WTC11 (cell line): ENCODE results near the gene HECTD3. TPM values are rescaled to one million over a fixed set of nuclear protein-coding genes. Genes with fewer than 3 reads are reported as not detected.

ENCODE experiments used
- ATAC-seq: fragments of 200-7000 bp; cut with Tn5 transposase; 2 replicates; pipeline ENCODE4 v1.10.0; 2021; ENCODE audit warnings: mild to moderate bottlenecking, moderate library complexity
- CTCF ChIA-PET: fragments of 300-600 bp; sonication (Branson Sonifier 250); formaldehyde crosslinking; loops from one replicate; lab custom pipeline; 2021; ENCODE audit warnings: antibody characterized with exemption; lab: Charles Lee
- POLR2A ChIA-PET: fragments of 350-600 bp; sonication (Branson Sonifier 250); formaldehyde crosslinking; loops from one replicate; lab custom pipeline; 2021; ENCODE audit warnings: antibody characterized with exemption; lab: Charles Lee
- DNase-seq: peaks from one replicate; pipeline ENCODE4 v3.0.0; 2021; ENCODE audit warnings: low spot score
- H3K27ac Mint-ChIP-seq: 2 replicates; pipeline ENCODE4 v1.8.0; 2021; ENCODE audit warnings: mixed read lengths
- H3K27me3 Mint-ChIP-seq: 2 replicates; pipeline ENCODE4 v1.8.0; 2021; ENCODE audit warnings: low read depth, mild to moderate bottlenecking, moderate library complexity, mixed read lengths
- H3K36me3 Mint-ChIP-seq: 2 replicates; pipeline ENCODE4 v1.8.0; 2021; ENCODE audit warnings: mixed read lengths
- H3K4me1 Mint-ChIP-seq: 2 replicates; pipeline ENCODE4 v1.8.0; 2022; ENCODE audit warnings: mixed read lengths
- H3K4me3 Mint-ChIP-seq: 2 replicates; pipeline ENCODE4 v1.8.0; 2021; ENCODE audit warnings: mild to moderate bottlenecking, moderate library complexity, mixed read lengths
- H3K9me3 Mint-ChIP-seq: 2 replicates; pipeline ENCODE4 v1.8.0; 2021; ENCODE audit warnings: mixed read lengths
- ETV6 ChIP-seq: sonication (generic); formaldehyde crosslinking; IDR thresholded peaks from 2 replicates; pipeline ENCODE4 v1.8.1; 2022; ENCODE audit warnings: mild to moderate bottlenecking, missing genetic modification reagents
- FOXP1 ChIP-seq: sonication (generic); formaldehyde crosslinking; IDR thresholded peaks from 2 replicates; pipeline ENCODE4 v1.8.0; 2022; ENCODE audit warnings: missing genetic modification reagents, mild to moderate bottlenecking, moderate library complexity, borderline replicate concordance
- GABPB1 ChIP-seq: sonication (generic); formaldehyde crosslinking; IDR thresholded peaks from 2 replicates; pipeline ENCODE4 v1.8.1; 2023; ENCODE audit warnings: mild to moderate bottlenecking, missing genetic modification reagents
- GRHL2 ChIP-seq: fragments of 250-450 bp; sonication (Bioruptor Pico); IDR thresholded peaks from 2 replicates; pipeline ENCODE4 v1.8.0; 2022; ENCODE audit warnings: mild to moderate bottlenecking, moderate library complexity; ENCODE audit not compliant: insufficient replicate concordance, severe bottlenecking
- GTF2I ChIP-seq: fragments of 250-450 bp; sonication (Bioruptor Pico); conservative IDR thresholded peaks from 2 replicates; pipeline ENCODE4 v1.4.0; 2021; ENCODE audit warnings: mild to moderate bottlenecking
- HMGA2 ChIP-seq: fragments of 250-450 bp; sonication (Bioruptor Pico); IDR thresholded peaks from 2 replicates; pipeline ENCODE4 v1.4.0; 2021; ENCODE audit warnings: mild to moderate bottlenecking, moderate library complexity
- NR1H2 ChIP-seq: sonication (generic); formaldehyde crosslinking; IDR thresholded peaks from 2 replicates; pipeline ENCODE4 v1.9.0; 2021; ENCODE audit warnings: mild to moderate bottlenecking, moderate library complexity, missing genetic modification reagents
- NR2C2 ChIP-seq: sonication (generic); formaldehyde crosslinking; IDR thresholded peaks from 2 replicates; pipeline ENCODE4 v1.8.0; 2022; ENCODE audit warnings: mild to moderate bottlenecking, missing genetic modification reagents
- RELA ChIP-seq: sonication (generic); formaldehyde crosslinking; IDR thresholded peaks from 2 replicates; pipeline ENCODE4 v1.8.1; 2022; ENCODE audit warnings: missing genetic modification reagents, mild to moderate bottlenecking, borderline replicate concordance
- ZBTB21 ChIP-seq: sonication (generic); formaldehyde crosslinking; IDR thresholded peaks from 2 replicates; pipeline ENCODE4 v1.8.1; 2023; ENCODE audit warnings: mild to moderate bottlenecking, missing genetic modification reagents, borderline replicate concordance
- ZNF416 ChIP-seq: fragments of 250-450 bp; sonication (Bioruptor Pico); IDR thresholded peaks from 2 replicates; pipeline ENCODE4 v1.9.0; 2021; ENCODE audit warnings: mild to moderate bottlenecking, inconsistent platforms
- ZNF423 ChIP-seq: fragments of 250-450 bp; sonication (Bioruptor Pico); IDR thresholded peaks from 2 replicates; pipeline ENCODE4 v2.1.2; 2022; ENCODE audit warnings: mild to moderate bottlenecking, moderate library complexity
- ZNF671 ChIP-seq: fragments of 250-450 bp; sonication (Bioruptor Pico); IDR thresholded peaks from 2 replicates; pipeline ENCODE4 v1.8.0; 2021; ENCODE audit warnings: mild to moderate bottlenecking
- total RNA-seq: library from RNA; stranded (reverse); gene quantifications from 3 replicates; pipeline ENCODE4 v1.2.3, GENCODE V29; 2021
- TF ChIP-seq, protein P1 (sequence below): sonication (generic); formaldehyde crosslinking; IDR thresholded peaks from 2 replicates; pipeline ENCODE4 v1.8.1; 2023; ENCODE audit warnings: mild to moderate bottlenecking, missing genetic modification reagents, moderate library complexity
- TF ChIP-seq, protein P2 (sequence below): sonication (generic); formaldehyde crosslinking; IDR thresholded peaks from 2 replicates; pipeline ENCODE4 v1.8.1; 2023; ENCODE audit warnings: mild to moderate bottlenecking, missing genetic modification reagents, borderline replicate concordance
- TF ChIP-seq, protein P3 (sequence below): sonication (generic); formaldehyde crosslinking; IDR thresholded peaks from 2 replicates; pipeline ENCODE4 v1.8.0; 2022; ENCODE audit warnings: mild to moderate bottlenecking, missing genetic modification reagents
- TF ChIP-seq, protein P4 (sequence below): fragments of 250-450 bp; sonication (Bioruptor Pico); IDR thresholded peaks from 2 replicates; pipeline ENCODE4 v1.9.0; 2021; ENCODE audit warnings: mild to moderate bottlenecking
- TF ChIP-seq, protein P5 (sequence below): sonication (generic); formaldehyde crosslinking; IDR thresholded peaks from 2 replicates; pipeline ENCODE4 v1.8.0; 2023; ENCODE audit warnings: missing genetic modification reagents, mild to moderate bottlenecking, borderline replicate concordance

HECTD3 gene
- total RNA-seq, 1 experiment from 2014 or later, result 39.5 TPM

DNA sequence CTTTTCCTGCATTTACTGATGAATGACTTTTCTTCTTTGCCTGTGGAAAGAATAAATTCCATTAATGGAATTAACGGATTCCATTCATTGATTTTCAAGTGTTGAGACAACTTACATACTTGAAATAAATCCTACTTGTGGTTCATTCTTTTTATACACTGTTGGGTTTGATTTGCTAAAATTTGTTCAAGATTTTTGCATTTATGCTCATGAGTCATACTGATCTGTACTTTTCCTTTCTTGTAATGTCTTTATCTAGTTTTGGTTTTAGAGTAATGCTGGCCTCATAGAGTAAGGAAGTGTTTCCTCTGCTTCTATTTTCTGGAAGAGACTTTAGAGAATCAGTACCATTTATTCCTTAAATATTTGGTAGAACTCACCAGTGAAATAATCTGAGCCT lies 15.3 kb upstream of the HECTD3 start:
- no peaks in the 10 kb centered on the region for H3K4me1 Mint-ChIP-seq
- H3K36me3 Mint-ChIP-seq, result no peaks in the 10 kb centered on the region
- POLR2A ChIA-PET, result no interaction called here
- H3K9me3 Mint-ChIP-seq, result peaks cover 13% of the 10 kb centered on the region; the same call in 1 of the 2 replicates
- H3K27ac Mint-ChIP-seq, result no peak overlapping the region
- CTCF ChIA-PET, result interaction anchor here (0.6 kb wide), 1 partner anchor 26 kb away, joined by 3 read pairs; no protein-coding TSS in a partner anchor
- no peaks in the 10 kb centered on the region; the same call in 1 of the 2 replicates for H3K27me3 Mint-ChIP-seq
- DNase-seq (no peak), ATAC-seq (no peak)
- no peak overlapping the region for H3K4me3 Mint-ChIP-seq
- TF ChIP-seq, protein P1, sequence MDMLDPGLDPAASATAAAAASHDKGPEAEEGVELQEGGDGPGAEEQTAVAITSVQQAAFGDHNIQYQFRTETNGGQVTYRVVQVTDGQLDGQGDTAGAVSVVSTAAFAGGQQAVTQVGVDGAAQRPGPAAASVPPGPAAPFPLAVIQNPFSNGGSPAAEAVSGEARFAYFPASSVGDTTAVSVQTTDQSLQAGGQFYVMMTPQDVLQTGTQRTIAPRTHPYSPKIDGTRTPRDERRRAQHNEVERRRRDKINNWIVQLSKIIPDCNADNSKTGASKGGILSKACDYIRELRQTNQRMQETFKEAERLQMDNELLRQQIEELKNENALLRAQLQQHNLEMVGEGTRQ (CRISPR knock-in tag), result no peak
- TF ChIP-seq GABPB1 (CRISPR knock-in tag) (no peak), ZNF671 (CRISPR knock-in tag) (no peak), GRHL2 (CRISPR knock-in tag) (no peak), ZNF423 (CRISPR knock-in tag) (no peak)

DNA sequence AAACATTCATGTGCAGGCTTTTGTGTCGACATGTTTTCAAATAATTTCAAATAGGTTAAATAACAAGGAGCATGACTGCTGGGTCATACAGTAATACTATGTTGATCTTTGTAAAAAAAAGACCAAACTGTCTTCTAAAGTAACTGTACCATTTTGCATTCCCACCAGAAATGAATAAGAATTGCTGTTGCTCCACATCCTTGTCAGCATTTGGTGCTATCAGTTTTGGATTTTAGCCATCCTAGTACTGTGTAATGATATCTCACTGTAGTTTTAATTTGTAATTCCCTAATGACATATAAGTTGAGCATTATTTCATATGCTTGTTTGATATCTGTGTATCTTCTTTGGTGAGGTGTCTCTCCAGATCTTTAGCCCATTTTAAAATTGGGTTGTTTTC lies 12.5 kb upstream of the HECTD3 start:
- H3K36me3 Mint-ChIP-seq, result no peaks in the 10 kb centered on the region
- POLR2A ChIA-PET, result no interaction called here
- TF ChIP-seq ETV6 (CRISPR knock-in tag), result no peak
- TF ChIP-seq GTF2I (CRISPR knock-in tag), result no peak
- TF ChIP-seq, protein P2, sequence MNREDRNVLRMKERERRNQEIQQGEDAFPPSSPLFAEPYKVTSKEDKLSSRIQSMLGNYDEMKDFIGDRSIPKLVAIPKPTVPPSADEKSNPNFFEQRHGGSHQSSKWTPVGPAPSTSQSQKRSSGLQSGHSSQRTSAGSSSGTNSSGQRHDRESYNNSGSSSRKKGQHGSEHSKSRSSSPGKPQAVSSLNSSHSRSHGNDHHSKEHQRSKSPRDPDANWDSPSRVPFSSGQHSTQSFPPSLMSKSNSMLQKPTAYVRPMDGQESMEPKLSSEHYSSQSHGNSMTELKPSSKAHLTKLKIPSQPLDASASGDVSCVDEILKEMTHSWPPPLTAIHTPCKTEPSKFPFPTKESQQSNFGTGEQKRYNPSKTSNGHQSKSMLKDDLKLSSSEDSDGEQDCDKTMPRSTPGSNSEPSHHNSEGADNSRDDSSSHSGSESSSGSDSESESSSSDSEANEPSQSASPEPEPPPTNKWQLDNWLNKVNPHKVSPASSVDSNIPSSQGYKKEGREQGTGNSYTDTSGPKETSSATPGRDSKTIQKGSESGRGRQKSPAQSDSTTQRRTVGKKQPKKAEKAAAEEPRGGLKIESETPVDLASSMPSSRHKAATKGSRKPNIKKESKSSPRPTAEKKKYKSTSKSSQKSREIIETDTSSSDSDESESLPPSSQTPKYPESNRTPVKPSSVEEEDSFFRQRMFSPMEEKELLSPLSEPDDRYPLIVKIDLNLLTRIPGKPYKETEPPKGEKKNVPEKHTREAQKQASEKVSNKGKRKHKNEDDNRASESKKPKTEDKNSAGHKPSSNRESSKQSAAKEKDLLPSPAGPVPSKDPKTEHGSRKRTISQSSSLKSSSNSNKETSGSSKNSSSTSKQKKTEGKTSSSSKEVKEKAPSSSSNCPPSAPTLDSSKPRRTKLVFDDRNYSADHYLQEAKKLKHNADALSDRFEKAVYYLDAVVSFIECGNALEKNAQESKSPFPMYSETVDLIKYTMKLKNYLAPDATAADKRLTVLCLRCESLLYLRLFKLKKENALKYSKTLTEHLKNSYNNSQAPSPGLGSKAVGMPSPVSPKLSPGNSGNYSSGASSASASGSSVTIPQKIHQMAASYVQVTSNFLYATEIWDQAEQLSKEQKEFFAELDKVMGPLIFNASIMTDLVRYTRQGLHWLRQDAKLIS (CRISPR knock-in tag), result no peak
- TF ChIP-seq, protein P1 (CRISPR knock-in tag), result no peak
- no peak for TF ChIP-seq ZNF416 (CRISPR knock-in tag)
- TF ChIP-seq, protein P3, sequence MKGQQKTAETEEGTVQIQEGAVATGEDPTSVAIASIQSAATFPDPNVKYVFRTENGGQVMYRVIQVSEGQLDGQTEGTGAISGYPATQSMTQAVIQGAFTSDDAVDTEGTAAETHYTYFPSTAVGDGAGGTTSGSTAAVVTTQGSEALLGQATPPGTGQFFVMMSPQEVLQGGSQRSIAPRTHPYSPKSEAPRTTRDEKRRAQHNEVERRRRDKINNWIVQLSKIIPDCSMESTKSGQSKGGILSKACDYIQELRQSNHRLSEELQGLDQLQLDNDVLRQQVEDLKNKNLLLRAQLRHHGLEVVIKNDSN (CRISPR knock-in tag), result no peak
- TF ChIP-seq NR1H2 (CRISPR knock-in tag), result no peak
- no peak for TF ChIP-seq RELA
- TF ChIP-seq ZBTB21 (CRISPR knock-in tag), result no peak
- TF ChIP-seq FOXP1 (CRISPR knock-in tag), result no peak
- TF ChIP-seq, all 79 proteins: peak for 0
- ATAC-seq (no peak), DNase-seq (no peak)
- CTCF ChIA-PET, result no interaction called here
- H3K27me3 Mint-ChIP-seq, result no peaks in the 10 kb centered on the region; the same call in 1 of the 2 replicates
- H3K27ac Mint-ChIP-seq, result no peak overlapping the region
- no peak overlapping the region for H3K4me3 Mint-ChIP-seq
- peaks cover 13% of the 10 kb centered on the region; the same call in 1 of the 2 replicates for H3K9me3 Mint-ChIP-seq
- H3K4me1 Mint-ChIP-seq, result no peaks in the 10 kb centered on the region

DNA sequence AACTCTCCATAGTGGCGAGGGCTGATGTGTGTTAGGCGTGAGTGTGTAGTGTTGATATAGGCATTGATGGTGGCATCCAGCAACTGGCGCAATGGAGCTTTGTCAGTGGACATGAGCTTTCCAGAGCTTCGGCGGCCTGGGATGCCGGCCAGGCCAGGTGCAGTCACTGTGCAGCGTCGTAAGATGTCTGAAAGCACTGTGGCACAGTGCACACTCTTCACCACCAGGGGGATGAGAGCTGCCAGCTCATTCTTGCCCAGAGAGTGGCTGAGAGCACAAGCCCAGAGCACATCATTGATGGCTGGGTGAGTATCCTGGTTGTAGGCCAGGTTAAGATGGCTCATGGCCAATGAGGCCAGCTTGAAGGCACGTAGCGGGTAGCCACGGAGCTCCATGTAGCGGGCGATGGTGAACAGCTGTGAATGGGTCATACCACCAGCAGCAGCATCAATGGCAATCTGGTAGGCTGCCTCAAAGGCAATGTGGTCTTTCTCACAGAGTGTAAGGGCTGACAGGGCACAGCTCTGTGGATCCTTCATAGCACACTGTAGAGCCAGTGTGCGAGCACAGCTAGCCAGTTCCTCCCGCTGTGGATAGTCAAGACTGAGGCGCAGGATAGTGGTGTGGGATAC lies 7.6 kb upstream of the HECTD3 start:
- H3K27ac Mint-ChIP-seq, result no peak overlapping the region
- peaks cover 10% of the 10 kb centered on the region; the same call in 1 of the 2 replicates for H3K9me3 Mint-ChIP-seq
- H3K27me3 Mint-ChIP-seq, result no peaks in the 10 kb centered on the region; the same call in 1 of the 2 replicates
- peaks cover 2% of the 10 kb centered on the region for H3K36me3 Mint-ChIP-seq
- peak; percentile 95 for ATAC-seq
- H3K4me1 Mint-ChIP-seq, result peaks cover 3% of the 10 kb centered on the region
- peak; percentile 78 for DNase-seq
- no peak overlapping the region for H3K4me3 Mint-ChIP-seq
- ChIA-PET CTCF (interaction anchor here (0.7 to 13.0 kb wide), 27 partner anchors 10 to 602 kb away, joined by 3 to 317 read pairs (median 4); partner anchors contain the start of genes CCDC163, HPDL, MMACHC and MUTYH), POLR2A (interaction anchor here (1.1 kb wide), 1 partner anchor 285 kb away, joined by 4 read pairs; no protein-coding TSS in a partner anchor)
- no peak for TF ChIP-seq NR2C2 (CRISPR knock-in tag)
- TF ChIP-seq, protein P4, sequence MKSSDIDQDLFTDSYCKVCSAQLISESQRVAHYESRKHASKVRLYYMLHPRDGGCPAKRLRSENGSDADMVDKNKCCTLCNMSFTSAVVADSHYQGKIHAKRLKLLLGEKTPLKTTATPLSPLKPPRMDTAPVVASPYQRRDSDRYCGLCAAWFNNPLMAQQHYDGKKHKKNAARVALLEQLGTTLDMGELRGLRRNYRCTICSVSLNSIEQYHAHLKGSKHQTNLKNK (CRISPR knock-in tag), result no peak
- TF ChIP-seq GABPB1 (CRISPR knock-in tag), result 0 out of 2 replicates have a peak, but pooled peaks have one; percentile 20
- no peak for TF ChIP-seq HMGA2 (CRISPR knock-in tag)
- TF ChIP-seq, protein P5, sequence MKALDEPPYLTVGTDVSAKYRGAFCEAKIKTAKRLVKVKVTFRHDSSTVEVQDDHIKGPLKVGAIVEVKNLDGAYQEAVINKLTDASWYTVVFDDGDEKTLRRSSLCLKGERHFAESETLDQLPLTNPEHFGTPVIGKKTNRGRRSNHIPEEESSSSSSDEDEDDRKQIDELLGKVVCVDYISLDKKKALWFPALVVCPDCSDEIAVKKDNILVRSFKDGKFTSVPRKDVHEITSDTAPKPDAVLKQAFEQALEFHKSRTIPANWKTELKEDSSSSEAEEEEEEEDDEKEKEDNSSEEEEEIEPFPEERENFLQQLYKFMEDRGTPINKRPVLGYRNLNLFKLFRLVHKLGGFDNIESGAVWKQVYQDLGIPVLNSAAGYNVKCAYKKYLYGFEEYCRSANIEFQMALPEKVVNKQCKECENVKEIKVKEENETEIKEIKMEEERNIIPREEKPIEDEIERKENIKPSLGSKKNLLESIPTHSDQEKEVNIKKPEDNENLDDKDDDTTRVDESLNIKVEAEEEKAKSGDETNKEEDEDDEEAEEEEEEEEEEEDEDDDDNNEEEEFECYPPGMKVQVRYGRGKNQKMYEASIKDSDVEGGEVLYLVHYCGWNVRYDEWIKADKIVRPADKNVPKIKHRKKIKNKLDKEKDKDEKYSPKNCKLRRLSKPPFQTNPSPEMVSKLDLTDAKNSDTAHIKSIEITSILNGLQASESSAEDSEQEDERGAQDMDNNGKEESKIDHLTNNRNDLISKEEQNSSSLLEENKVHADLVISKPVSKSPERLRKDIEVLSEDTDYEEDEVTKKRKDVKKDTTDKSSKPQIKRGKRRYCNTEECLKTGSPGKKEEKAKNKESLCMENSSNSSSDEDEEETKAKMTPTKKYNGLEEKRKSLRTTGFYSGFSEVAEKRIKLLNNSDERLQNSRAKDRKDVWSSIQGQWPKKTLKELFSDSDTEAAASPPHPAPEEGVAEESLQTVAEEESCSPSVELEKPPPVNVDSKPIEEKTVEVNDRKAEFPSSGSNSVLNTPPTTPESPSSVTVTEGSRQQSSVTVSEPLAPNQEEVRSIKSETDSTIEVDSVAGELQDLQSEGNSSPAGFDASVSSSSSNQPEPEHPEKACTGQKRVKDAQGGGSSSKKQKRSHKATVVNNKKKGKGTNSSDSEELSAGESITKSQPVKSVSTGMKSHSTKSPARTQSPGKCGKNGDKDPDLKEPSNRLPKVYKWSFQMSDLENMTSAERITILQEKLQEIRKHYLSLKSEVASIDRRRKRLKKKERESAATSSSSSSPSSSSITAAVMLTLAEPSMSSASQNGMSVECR, result no peak
